Thyroid gland (tissue), 4 donors: ENCODE measurements around the gene LZTS2.

ENCODE experiments used
- POLR2A ChIP-seq, 2 donors: fragments of 450-650 bp; IDR thresholded peaks; one replicate each; pipeline ENCODE4 v1.6.1; 2017; ENCODE audit warnings: antibody characterized with exemption in 2 of 2, mild to moderate bottlenecking in 2 of 2, moderate library complexity in 1 of 2
- TF ChIP-seq, protein P1 (sequence below), 6 experiments: fragments of 200-600 bp in 3 of 6; fragments of 450-650 bp in 3 of 6; sonication (generic) in 3 of 6; IDR thresholded peaks; one replicate each; pipeline ENCODE4 v1.5.1; 2016 to 2019; ENCODE audit warnings: antibody characterized with exemption in 6 of 6, mild to moderate bottlenecking in 2 of 6, inconsistent platforms in 1 of 6, moderate library complexity in 1 of 6

GRCh38 chr10:100972115-100972903 is 27.3 kb upstream of the LZTS2 start:
- TF ChIP-seq, protein P1, sequence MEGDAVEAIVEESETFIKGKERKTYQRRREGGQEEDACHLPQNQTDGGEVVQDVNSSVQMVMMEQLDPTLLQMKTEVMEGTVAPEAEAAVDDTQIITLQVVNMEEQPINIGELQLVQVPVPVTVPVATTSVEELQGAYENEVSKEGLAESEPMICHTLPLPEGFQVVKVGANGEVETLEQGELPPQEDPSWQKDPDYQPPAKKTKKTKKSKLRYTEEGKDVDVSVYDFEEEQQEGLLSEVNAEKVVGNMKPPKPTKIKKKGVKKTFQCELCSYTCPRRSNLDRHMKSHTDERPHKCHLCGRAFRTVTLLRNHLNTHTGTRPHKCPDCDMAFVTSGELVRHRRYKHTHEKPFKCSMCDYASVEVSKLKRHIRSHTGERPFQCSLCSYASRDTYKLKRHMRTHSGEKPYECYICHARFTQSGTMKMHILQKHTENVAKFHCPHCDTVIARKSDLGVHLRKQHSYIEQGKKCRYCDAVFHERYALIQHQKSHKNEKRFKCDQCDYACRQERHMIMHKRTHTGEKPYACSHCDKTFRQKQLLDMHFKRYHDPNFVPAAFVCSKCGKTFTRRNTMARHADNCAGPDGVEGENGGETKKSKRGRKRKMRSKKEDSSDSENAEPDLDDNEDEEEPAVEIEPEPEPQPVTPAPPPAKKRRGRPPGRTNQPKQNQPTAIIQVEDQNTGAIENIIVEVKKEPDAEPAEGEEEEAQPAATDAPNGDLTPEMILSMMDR (IDR thresholded peaks at IDR 0.05): no peak
- no peak for TF ChIP-seq POLR2A (IDR thresholded peaks at IDR 0.05)
